ENCODE results near the gene TTL.

DNA sequence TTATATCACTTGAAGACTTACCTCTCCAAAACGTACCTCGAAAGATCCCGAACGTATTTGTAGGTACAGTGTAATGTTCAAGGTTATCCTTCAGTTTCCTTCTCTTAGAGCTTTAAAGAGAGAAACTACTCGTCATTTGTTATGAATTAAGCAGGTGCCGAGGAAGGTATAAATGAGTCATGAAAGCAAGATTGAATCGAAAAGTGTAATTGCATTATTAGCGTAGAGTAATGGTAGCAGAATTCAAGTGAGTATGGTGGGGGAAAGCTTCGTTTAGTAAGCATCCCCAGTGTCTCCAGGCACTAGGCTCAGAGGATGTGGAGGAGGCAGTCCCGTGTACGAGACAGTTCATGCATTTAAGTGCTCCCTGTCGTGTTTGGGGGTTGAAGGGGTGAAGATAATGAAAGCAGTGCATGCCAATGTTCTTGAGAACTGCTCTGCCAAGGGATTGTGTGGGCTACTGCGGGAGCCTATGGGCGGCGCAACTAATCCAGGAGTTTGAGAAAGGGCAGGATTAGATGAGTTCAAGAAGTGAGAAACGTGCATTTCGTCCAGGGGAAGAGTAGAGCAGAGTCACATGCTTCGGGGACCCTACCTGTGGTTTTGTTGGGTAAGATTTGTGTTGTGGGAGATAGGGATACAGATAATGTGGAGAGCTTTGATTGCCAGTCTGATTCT is 61.2 kb downstream of the TTL start:
- TF ChIP-seq POLR2A (IDR thresholded peaks at IDR 0.05) = no peak
- TF ChIP-seq, protein P1, sequence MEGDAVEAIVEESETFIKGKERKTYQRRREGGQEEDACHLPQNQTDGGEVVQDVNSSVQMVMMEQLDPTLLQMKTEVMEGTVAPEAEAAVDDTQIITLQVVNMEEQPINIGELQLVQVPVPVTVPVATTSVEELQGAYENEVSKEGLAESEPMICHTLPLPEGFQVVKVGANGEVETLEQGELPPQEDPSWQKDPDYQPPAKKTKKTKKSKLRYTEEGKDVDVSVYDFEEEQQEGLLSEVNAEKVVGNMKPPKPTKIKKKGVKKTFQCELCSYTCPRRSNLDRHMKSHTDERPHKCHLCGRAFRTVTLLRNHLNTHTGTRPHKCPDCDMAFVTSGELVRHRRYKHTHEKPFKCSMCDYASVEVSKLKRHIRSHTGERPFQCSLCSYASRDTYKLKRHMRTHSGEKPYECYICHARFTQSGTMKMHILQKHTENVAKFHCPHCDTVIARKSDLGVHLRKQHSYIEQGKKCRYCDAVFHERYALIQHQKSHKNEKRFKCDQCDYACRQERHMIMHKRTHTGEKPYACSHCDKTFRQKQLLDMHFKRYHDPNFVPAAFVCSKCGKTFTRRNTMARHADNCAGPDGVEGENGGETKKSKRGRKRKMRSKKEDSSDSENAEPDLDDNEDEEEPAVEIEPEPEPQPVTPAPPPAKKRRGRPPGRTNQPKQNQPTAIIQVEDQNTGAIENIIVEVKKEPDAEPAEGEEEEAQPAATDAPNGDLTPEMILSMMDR (IDR thresholded peaks at IDR 0.05) = no peak
